ENCODE data around the gene BUB3. TPM values are rescaled to one million over a fixed set of nuclear protein-coding genes. Genes with fewer than 3 reads are reported as not detected.
A peak's percentile ranks its signal among the peaks of the same experiment; 100 is the strongest.

BUB3 gene
- total and polyA plus RNA-seq, 2 of the 13 experiments (the other 11 are each of a cell fraction or from before 2014, with no cell fraction given): 174 to 188 TPM

DNA sequence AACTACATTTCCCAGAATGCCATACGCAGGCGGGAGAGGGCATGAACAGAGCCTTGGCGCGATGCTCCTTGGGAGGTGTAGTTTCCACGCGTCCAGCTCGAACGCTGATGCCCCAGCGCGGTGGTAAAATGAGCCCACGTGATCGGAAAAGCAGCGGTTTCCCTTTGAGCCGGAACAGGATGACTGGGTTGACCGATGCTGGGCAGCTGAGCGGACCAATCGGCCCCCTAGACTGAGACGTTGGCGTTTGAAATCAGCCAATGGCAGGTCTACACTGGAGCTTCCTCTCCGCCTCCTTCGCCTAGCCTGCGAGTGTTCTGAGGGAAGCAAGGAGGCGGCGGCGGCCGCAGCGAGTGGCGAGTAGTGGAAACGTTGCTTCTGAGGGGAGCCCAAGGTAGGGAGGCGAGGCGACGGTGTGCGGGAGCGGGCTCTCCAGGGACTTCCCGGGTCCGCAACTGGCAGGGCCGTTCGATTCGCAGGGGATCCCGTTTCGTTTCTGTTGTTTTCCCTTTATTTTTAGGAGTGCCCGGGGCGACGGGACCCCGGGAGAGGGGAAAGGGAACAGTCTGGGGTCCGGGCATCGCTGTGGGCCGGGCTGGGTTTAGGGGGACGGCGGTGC lies at the start of gene BUB3 (continued):
- TF ChIP-seq ZNF567 (CRISPR knock-in tag; IDR thresholded peaks at IDR 0.05; ENCODE audit: borderline replicate concordance) (no peak), HNRNPUL1 (IDR thresholded peaks at IDR 0.05; ENCODE audit: low read depth, low read length) (no peak), ZNF563 (CRISPR knock-in tag; IDR thresholded peaks at IDR 0.05) (peak; percentile 68; the same call in 1 of the 2 replicates), ZIK1 (CRISPR knock-in tag; IDR thresholded peaks at IDR 0.05; ENCODE audit: borderline replicate concordance, low read depth) (no peak), ZNF317 (CRISPR knock-in tag; IDR thresholded peaks at IDR 0.05) (no peak; the same call in 1 of the 2 replicates), SIN3A (IDR thresholded peaks at IDR 0.05; ENCODE audit: borderline replicate concordance, low read depth, low read length) (peak; percentile 34; the same call in 1 of the 2 replicates), MIER2 (CRISPR knock-in tag; IDR thresholded peaks at IDR 0.05) (no peak; the same call in 1 of the 2 replicates), ZFP36 (IDR thresholded peaks at IDR 0.05; ENCODE audit: borderline replicate concordance, low read depth, low read length, partially characterized antibody) (no peak), FOXO1 (CRISPR knock-in tag; IDR thresholded peaks at IDR 0.05) (0 out of 2 replicates have a peak, but pooled peaks have one; percentile 16), THAP11 (CRISPR knock-in tag; IDR thresholded peaks at IDR 0.05) (peak; percentile 99), NR1H2 (CRISPR knock-in tag; IDR thresholded peaks at IDR 0.05; ENCODE audit: borderline replicate concordance, low read depth) (no peak), AGO2 (optimal IDR thresholded peaks at IDR 0.05; ENCODE audit: low read depth, low read length) (peak; percentile 77), TAF15 (IDR thresholded peaks at IDR 0.05; ENCODE audit: low read depth, low read length, poor library complexity, severe bottlenecking) (peak; percentile 27)
- TF ChIP-seq, protein P1, sequence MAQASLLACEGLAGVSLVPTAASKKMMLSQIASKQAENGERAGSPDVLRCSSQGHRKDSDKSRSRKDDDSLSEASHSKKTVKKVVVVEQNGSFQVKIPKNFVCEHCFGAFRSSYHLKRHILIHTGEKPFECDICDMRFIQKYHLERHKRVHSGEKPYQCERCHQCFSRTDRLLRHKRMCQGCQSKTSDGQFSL (CRISPR knock-in tag; IDR thresholded peaks at IDR 0.05): no peak
- TF ChIP-seq, protein P2, sequence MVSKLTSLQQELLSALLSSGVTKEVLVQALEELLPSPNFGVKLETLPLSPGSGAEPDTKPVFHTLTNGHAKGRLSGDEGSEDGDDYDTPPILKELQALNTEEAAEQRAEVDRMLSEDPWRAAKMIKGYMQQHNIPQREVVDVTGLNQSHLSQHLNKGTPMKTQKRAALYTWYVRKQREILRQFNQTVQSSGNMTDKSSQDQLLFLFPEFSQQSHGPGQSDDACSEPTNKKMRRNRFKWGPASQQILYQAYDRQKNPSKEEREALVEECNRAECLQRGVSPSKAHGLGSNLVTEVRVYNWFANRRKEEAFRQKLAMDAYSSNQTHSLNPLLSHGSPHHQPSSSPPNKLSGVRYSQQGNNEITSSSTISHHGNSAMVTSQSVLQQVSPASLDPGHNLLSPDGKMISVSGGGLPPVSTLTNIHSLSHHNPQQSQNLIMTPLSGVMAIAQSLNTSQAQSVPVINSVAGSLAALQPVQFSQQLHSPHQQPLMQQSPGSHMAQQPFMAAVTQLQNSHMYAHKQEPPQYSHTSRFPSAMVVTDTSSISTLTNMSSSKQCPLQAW (CRISPR knock-in tag; IDR thresholded peaks at IDR 0.05): 0 out of 2 replicates have a peak, but pooled peaks have one; percentile 42
- TF ChIP-seq, protein P3, sequence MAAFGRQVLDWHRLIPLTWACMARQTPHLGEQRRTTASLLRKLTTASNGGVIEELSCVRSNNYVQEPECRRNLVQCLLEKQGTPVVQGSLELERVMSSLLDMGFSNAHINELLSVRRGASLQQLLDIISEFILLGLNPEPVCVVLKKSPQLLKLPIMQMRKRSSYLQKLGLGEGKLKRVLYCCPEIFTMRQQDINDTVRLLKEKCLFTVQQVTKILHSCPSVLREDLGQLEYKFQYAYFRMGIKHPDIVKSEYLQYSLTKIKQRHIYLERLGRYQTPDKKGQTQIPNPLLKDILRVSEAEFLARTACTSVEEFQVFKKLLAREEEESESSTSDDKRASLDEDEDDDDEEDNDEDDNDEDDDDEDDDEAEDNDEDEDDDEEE (CRISPR knock-in tag; IDR thresholded peaks at IDR 0.05): no peak; the same call in 1 of the 2 replicates
- TF ChIP-seq, protein P4, sequence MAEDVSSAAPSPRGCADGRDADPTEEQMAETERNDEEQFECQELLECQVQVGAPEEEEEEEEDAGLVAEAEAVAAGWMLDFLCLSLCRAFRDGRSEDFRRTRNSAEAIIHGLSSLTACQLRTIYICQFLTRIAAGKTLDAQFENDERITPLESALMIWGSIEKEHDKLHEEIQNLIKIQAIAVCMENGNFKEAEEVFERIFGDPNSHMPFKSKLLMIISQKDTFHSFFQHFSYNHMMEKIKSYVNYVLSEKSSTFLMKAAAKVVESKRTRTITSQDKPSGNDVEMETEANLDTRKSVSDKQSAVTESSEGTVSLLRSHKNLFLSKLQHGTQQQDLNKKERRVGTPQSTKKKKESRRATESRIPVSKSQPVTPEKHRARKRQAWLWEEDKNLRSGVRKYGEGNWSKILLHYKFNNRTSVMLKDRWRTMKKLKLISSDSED (CRISPR knock-in tag; IDR thresholded peaks at IDR 0.05): no peak
- TF ChIP-seq, protein P5, sequence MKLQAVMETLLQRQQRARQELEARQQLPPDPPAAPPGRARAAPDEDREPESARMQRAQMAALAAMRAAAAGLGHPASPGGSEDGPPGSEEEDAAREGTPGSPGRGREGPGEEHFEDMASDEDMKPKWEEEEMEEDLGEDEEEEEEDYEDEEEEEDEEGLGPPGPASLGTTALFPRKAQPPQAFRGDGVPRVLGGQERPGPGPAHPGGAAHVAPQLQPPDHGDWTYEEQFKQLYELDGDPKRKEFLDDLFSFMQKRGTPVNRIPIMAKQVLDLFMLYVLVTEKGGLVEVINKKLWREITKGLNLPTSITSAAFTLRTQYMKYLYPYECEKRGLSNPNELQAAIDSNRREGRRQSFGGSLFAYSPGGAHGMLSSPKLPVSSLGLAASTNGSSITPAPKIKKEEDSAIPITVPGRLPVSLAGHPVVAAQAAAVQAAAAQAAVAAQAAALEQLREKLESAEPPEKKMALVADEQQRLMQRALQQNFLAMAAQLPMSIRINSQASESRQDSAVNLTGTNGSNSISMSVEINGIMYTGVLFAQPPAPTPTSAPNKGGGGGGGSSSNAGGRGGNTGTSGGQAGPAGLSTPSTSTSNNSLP (IDR thresholded peaks at IDR 0.05; ENCODE audit: low read depth, low read length): no peak
- TF ChIP-seq, protein P6, sequence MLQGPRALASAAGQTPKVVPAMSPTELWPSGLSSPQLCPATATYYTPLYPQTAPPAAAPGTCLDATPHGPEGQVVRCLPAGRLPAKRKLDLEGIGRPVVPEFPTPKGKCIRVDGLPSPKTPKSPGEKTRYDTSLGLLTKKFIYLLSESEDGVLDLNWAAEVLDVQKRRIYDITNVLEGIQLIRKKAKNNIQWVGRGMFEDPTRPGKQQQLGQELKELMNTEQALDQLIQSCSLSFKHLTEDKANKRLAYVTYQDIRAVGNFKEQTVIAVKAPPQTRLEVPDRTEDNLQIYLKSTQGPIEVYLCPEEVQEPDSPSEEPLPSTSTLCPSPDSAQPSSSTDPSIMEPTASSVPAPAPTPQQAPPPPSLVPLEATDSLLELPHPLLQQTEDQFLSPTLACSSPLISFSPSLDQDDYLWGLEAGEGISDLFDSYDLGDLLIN (CRISPR knock-in tag; IDR thresholded peaks at IDR 0.05; ENCODE audit: borderline replicate concordance): no peak

All from HepG2 (cell line).